ENCODE data around the gene MCEMP1.

DNA sequence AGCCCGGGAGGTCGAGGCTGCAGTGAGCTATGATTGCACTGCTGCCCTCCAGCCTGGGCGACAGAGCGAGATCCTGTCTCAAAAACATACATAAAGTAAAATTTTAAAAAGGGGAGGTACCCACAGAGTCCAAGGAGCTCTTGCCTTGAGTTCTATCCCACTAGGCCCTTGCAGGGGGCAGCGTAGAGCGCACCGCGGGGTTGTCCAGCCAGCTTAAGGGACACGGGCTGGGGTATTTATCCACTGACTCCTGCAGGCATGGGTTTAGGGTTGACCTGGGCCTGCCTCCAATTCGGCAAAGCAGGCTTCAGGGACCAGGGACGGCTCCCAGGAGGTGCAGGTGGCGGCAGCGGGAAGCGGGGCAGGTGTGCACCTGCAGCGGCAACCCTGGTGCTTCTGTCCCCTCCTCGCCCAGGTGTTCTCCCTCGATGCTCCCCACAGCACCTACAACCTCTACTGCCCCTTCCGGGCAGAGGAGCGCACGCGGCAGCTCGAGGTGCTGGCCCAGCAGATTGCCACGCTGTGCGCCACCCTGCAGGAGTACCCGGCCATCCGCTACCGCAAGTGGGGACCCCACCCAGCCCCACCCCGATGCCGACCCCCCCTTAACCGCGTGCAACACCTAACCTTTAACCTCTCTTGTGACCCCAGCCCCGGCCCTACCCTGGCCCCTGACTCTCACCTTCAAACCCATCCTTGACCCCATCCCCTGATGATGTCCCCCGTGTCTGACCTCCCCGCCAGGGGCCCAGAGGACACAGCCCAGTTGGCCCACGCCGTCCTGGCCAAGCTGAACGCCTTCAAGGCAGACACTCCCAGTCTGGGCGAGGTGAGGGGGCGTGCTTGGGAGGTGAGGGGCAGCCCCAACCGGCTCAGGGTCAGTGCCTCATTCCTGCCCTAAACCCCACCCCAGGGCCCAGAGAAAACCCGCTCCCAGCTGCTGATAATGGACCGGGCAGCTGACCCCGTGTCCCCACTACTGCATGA, 35.3 kb upstream of the MCEMP1 start:
- TF ChIP-seq, protein P1, sequence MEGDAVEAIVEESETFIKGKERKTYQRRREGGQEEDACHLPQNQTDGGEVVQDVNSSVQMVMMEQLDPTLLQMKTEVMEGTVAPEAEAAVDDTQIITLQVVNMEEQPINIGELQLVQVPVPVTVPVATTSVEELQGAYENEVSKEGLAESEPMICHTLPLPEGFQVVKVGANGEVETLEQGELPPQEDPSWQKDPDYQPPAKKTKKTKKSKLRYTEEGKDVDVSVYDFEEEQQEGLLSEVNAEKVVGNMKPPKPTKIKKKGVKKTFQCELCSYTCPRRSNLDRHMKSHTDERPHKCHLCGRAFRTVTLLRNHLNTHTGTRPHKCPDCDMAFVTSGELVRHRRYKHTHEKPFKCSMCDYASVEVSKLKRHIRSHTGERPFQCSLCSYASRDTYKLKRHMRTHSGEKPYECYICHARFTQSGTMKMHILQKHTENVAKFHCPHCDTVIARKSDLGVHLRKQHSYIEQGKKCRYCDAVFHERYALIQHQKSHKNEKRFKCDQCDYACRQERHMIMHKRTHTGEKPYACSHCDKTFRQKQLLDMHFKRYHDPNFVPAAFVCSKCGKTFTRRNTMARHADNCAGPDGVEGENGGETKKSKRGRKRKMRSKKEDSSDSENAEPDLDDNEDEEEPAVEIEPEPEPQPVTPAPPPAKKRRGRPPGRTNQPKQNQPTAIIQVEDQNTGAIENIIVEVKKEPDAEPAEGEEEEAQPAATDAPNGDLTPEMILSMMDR (IDR thresholded peaks at IDR 0.05): no peak
- TF ChIP-seq POLR2A (IDR thresholded peaks at IDR 0.05): no peak
